Mesendoderm (in vitro differentiated cells): ENCODE data around the gene SOX18.

Source experiments
- DNase-seq: peaks from one replicate; pipeline ENCODE4 v3.0.0; 2013
- H2AK5ac ChIP-seq: 2 replicates; pipeline ENCODE4 v1.6.1; 2013; ENCODE audit warnings: low read length, inconsistent platforms
- H2BK120ac ChIP-seq: 2 replicates; pipeline ENCODE4 v1.6.1; 2013; ENCODE audit warnings: low read depth, mild to moderate bottlenecking, low read length, moderate library complexity, mixed read lengths
- H2BK15ac ChIP-seq: replicated peaks from 2 replicates; pipeline ENCODE4 v1.6.1; 2013; ENCODE audit warnings: low read depth, mild to moderate bottlenecking, moderate library complexity
- H2BK5ac ChIP-seq: 2 replicates; pipeline ENCODE4 v1.6.1; 2013; ENCODE audit warnings: low read length, inconsistent platforms
- H3K18ac ChIP-seq: 2 replicates; pipeline ENCODE4 v1.6.1; 2013; ENCODE audit warnings: mild to moderate bottlenecking, low read length, mixed read lengths
- H3K23ac ChIP-seq: one replicate; pipeline ENCODE4 v1.6.1; 2013; ENCODE audit warnings: low read length
- H3K27ac ChIP-seq: 2 replicates; pipeline ENCODE4 v1.5.1; 2013; ENCODE audit warnings: low read depth, mild to moderate bottlenecking, inconsistent platforms, low read length, moderate library complexity
- H3K27me3 ChIP-seq: 2 replicates; pipeline ENCODE4 v1.6.1; 2013; ENCODE audit warnings: low read length, control low read depth, mild to moderate bottlenecking, inconsistent platforms; ENCODE audit not compliant: insufficient read depth, poor library complexity
- H3K36me3 ChIP-seq: 2 replicates; pipeline ENCODE4 v1.6.1; 2013; ENCODE audit warnings: low read length, inconsistent platforms; ENCODE audit not compliant: control insufficient read depth, insufficient read depth
- H3K4ac ChIP-seq: one replicate; pipeline ENCODE4 v1.6.1; 2013; ENCODE audit warnings: low read depth, mild to moderate bottlenecking, low read length, moderate library complexity
- H3K4me1 ChIP-seq: 2 replicates; pipeline ENCODE4 v1.6.1; 2013; ENCODE audit warnings: low read depth, low read length, inconsistent platforms; ENCODE audit not compliant: control insufficient read depth
- H3K4me2 ChIP-seq: 2 replicates; pipeline ENCODE4 v1.6.1; 2013; ENCODE audit warnings: low read length
- H3K4me3 ChIP-seq: 2 replicates; pipeline ENCODE4 v1.5.1; 2013; ENCODE audit warnings: mild to moderate bottlenecking, low read length
- H3K56ac ChIP-seq: one replicate; pipeline ENCODE4 v1.6.1; 2013; ENCODE audit warnings: low read length
- H3K79me1 ChIP-seq: 2 replicates; pipeline ENCODE4 v1.6.1; 2013; ENCODE audit warnings: low read length, inconsistent platforms
- H3K79me2 ChIP-seq: 2 replicates; pipeline ENCODE4 v1.6.1; 2013; ENCODE audit warnings: mild to moderate bottlenecking, low read length; ENCODE audit not compliant: control insufficient read depth, insufficient read depth
- H3K9ac ChIP-seq: 2 replicates; pipeline ENCODE4 v1.6.1; 2013; ENCODE audit warnings: low read length, inconsistent platforms
- H4K5ac ChIP-seq: one replicate; pipeline ENCODE4 v1.6.1; 2013; ENCODE audit warnings: low read length
- H4K8ac ChIP-seq: one replicate; pipeline ENCODE4 v1.6.1; 2013; ENCODE audit warnings: low read depth, mild to moderate bottlenecking, control low read depth, low read length, moderate library complexity
- WGBS: extraction: QIAGEN DNeasy Blood & Tissue Kit; methylation state at CpG from one replicate; pipeline ENCODE4 v1.1.7; 2013; ENCODE audit warnings: low lambda C conversion rate, missing lambda C conversion rate; ENCODE audit not compliant: insufficient coverage; ENCODE audit errors: extremely low coverage; 5-methylcytosine and 5-hydroxymethylcytosine counted together

Gene SOX18

GRCh38 chr20:64064145-64064698, 14.8 kb upstream of the SOX18 start:
- H3K27me3 ChIP-seq = no peaks in the 10 kb centered on the region
- peak overlapping the region; percentile 91 for H3K56ac ChIP-seq
- no peak overlapping the region for H2BK15ac ChIP-seq
- H2BK120ac ChIP-seq = no peak overlapping the region
- no peak overlapping the region for H2BK5ac ChIP-seq
- peaks cover 2% of the 10 kb centered on the region for H3K79me1 ChIP-seq
- peaks cover 3% of the 10 kb centered on the region for H3K4me1 ChIP-seq
- H4K5ac ChIP-seq = no peak overlapping the region
- H3K23ac ChIP-seq = no peak overlapping the region
- peak overlapping the region; percentile 90 for H3K9ac ChIP-seq
- H3K4ac ChIP-seq = no peak overlapping the region
- H3K27ac ChIP-seq = no peak overlapping the region
- DNase-seq = no peak
- H3K18ac ChIP-seq = no peak overlapping the region
- H3K79me2 ChIP-seq = no peaks in the 10 kb centered on the region
- H3K4me3 ChIP-seq = no peak overlapping the region
- H4K8ac ChIP-seq = no peak overlapping the region
- no peak overlapping the region for H2AK5ac ChIP-seq
- no CpG with 5 or more reads among the region's 12 CpGs for WGBS
- H3K36me3 ChIP-seq = no peaks in the 10 kb centered on the region
- H3K4me2 ChIP-seq = peak overlapping the region; percentile 84

GRCh38 chr20:64063389-64064144, 14.1 kb upstream of the SOX18 start:
- no peak for DNase-seq

GRCh38 chr20:64062596-64063388, 13.4 kb upstream of the SOX18 start, which contains the start of gene TCEA2:
Gene TCEA2 (plus strand): TSS chr20:64063198. CDS start chr20:64063313, 115 bp downstream.
- Histone ChIP-seq H3K18ac (peak within 1 kb of the TSS; percentile 78), H2AK5ac (peak within 1 kb of the TSS; percentile 5), H4K8ac (peak within 1 kb of the TSS; percentile 90)

More at GRCh38 chr20:64063389-64064144, 14.1 kb upstream of the SOX18 start:
- no peak overlapping the region for H2BK15ac ChIP-seq
- H3K56ac ChIP-seq = peak overlapping the region; percentile 91
- no peaks in the 10 kb centered on the region for H3K36me3 ChIP-seq
- peak overlapping the region; percentile 46 for H3K4ac ChIP-seq
- H3K18ac ChIP-seq = peak overlapping the region; percentile 78
- H3K9ac ChIP-seq = peak overlapping the region; percentile 90
- peak overlapping the region; percentile 70 for H3K4me3 ChIP-seq
- no peak overlapping the region for H2BK5ac ChIP-seq
- H3K4me1 ChIP-seq = peaks cover 3% of the 10 kb centered on the region
- peak overlapping the region; percentile 84 for H3K4me2 ChIP-seq
- WGBS = no CpG with 5 or more reads among the region's 51 CpGs
- H3K27ac ChIP-seq = peak overlapping the region; percentile 17
- no peaks in the 10 kb centered on the region for H3K27me3 ChIP-seq
- H4K5ac ChIP-seq = no peak overlapping the region
- no peak overlapping the region for H2AK5ac ChIP-seq
- H4K8ac ChIP-seq = no peak overlapping the region
- H3K79me1 ChIP-seq = peaks cover 2% of the 10 kb centered on the region
- H2BK120ac ChIP-seq = no peak overlapping the region
- no peaks in the 10 kb centered on the region for H3K79me2 ChIP-seq
- no peak overlapping the region for H3K23ac ChIP-seq

GRCh38 chr20:64062276-64062595, 12.8 kb upstream of the SOX18 start:
- no peaks in the 10 kb centered on the region for H3K36me3 ChIP-seq
- no peak overlapping the region for H3K27ac ChIP-seq
- no peak overlapping the region for H2BK5ac ChIP-seq
- no peak overlapping the region for H2BK15ac ChIP-seq
- no peaks in the 10 kb centered on the region for H3K79me2 ChIP-seq
- no peak for DNase-seq
- peak overlapping the region; percentile 96 for H3K56ac ChIP-seq
- no peak overlapping the region for H3K23ac ChIP-seq
- H3K4ac ChIP-seq = no peak overlapping the region
- H3K27me3 ChIP-seq = no peaks in the 10 kb centered on the region
- H3K4me2 ChIP-seq = no peak overlapping the region
- peak overlapping the region; percentile 92 for H3K9ac ChIP-seq
- WGBS = no CpG with 5 or more reads among the region's 5 CpGs
- H4K5ac ChIP-seq = no peak overlapping the region
- H3K79me1 ChIP-seq = peaks cover 2% of the 10 kb centered on the region
- peaks cover 3% of the 10 kb centered on the region for H3K4me1 ChIP-seq
- H2BK120ac ChIP-seq = no peak overlapping the region
- H3K4me3 ChIP-seq = no peak overlapping the region
- no peak overlapping the region for H3K18ac ChIP-seq
- peak overlapping the region; percentile 90 for H4K8ac ChIP-seq
- H2AK5ac ChIP-seq = peak overlapping the region; percentile 5

More at GRCh38 chr20:64062596-64063388, 13.4 kb upstream of the SOX18 start, which contains the start of gene TCEA2:
- Histone ChIP-seq H4K5ac (no peak within 1 kb of the TSS), H3K9ac (peak within 1 kb of the TSS; percentile 92), H2BK120ac (no peak within 1 kb of the TSS), H3K4me3 (peak within 1 kb of the TSS; percentile 70), H3K36me3 (no peaks in the 10 kb centered on the region), H3K27me3 (no peaks in the 10 kb centered on the region), H3K79me2 (no peaks in the 10 kb centered on the region), H3K4me2 (peak within 1 kb of the TSS; percentile 84), H3K23ac (no peak within 1 kb of the TSS), H2BK5ac (no peak within 1 kb of the TSS), H3K4me1 (peaks cover 3% of the 10 kb centered on the region), H2BK15ac (no peak within 1 kb of the TSS), H3K4ac (peak within 1 kb of the TSS; percentile 46), H3K56ac (peak within 1 kb of the TSS; percentile 96), H3K79me1 (peaks cover 2% of the 10 kb centered on the region), H3K27ac (peak within 1 kb of the TSS; percentile 17)
- WGBS = no CpG with 5 or more reads among the region's 85 CpGs
- peak; percentile 94 for DNase-seq

- Histone ChIP-seq H3K4me1 (peaks cover 8% of the 10 kb centered on the region), H3K36me3 (no peaks in the 10 kb centered on the region), H2BK5ac (no peak overlapping the region), H3K4me2 (no peak overlapping the region), H2BK120ac (no peak overlapping the region), H3K9ac (no peak overlapping the region), H3K79me1 (no peaks in the 10 kb centered on the region), H4K5ac (no peak overlapping the region), H2AK5ac (no peak overlapping the region), H3K18ac (no peak overlapping the region), H2BK15ac (no peak overlapping the region), H3K27ac (no peak overlapping the region), H3K4ac (no peak overlapping the region), H4K8ac (no peak overlapping the region), H3K27me3 (no peaks in the 10 kb centered on the region), H3K23ac (no peak overlapping the region), H3K4me3 (no peak overlapping the region), H3K79me2 (no peaks in the 10 kb centered on the region), H3K56ac (no peak overlapping the region)
- DNase-seq = no peak
- WGBS = no CpG with 5 or more reads among the region's 12 CpGs
Measured at GRCh38 chr20:64058536-64058935, 9.1 kb upstream of the SOX18 start.
